ENCODE measurements around the gene PTPRCAP. TPM values are rescaled to one million over a fixed set of nuclear protein-coding genes. Genes with fewer than 3 reads are reported as not detected.
A peak's percentile ranks its signal among the peaks of the same experiment; 100 is the strongest.

The PTPRCAP gene
- total RNA-seq, 1 experiment from 2014 or later: 0.56 TPM

DNA sequence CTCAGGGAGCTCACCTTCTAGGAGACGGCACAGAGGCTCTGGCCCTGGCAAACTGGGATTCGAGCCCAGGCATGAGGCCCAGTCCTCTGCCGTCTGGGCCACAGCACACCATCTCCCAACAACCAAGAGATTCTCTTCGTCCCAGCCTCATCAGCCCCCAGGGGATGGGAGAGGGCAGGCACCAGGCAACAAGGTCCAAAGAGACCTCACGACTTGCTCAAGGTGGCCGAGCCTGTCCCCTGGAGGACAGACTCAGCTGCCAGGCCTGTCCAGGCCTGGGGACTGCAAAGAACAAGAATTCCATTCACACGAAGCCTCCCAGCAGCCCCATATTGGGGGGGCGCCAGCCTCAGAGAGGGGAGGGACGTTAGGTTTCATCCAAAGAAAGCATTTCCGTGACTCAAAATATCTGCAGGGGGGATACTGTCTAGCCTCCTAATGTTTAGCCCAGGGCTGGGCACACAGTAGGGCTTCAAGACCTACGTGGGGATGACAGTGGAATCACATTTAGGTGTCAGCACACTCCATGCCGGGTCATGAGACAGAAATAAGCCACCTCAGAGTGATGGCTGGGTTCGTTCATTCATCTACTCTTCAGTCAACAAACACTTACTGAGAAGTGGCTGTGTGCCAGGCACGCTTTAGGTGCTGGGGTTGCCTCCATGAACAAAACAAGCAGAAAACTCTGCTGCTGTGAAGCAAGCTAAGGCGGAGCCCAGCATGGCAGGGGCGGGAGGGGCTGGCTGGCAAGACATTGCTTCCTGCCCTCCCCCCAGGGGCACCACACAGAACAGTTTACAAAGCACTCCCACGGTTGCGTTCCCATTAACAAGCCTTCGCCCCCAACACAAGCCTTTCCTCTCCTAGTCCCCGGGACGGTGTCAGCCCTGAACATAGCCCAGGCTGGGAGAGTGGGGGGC lies 20.8 kb downstream of the PTPRCAP start:
- Histone ChIP-seq H3K27ac (ENCODE audit: low read depth, low read length, poor library complexity, severe bottlenecking) (peak overlapping the region; percentile 27), H3K9me3 (ENCODE audit: low read depth, low read length, poor library complexity, severe bottlenecking) (no peaks in the 10 kb centered on the region), H3K36me3 (ENCODE audit: insufficient read depth, low read length, poor library complexity, severe bottlenecking) (no peaks in the 10 kb centered on the region), H3K27me3 (replicated peaks; ENCODE audit: insufficient read depth, low read depth, low read length, poor library complexity) (no peaks in the 10 kb centered on the region), H3K4me1 (ENCODE audit: insufficient read depth, low read length, poor library complexity, severe bottlenecking) (peaks cover 36% of the 10 kb centered on the region), H3K4me3 (ENCODE audit: low read depth, low read length, poor library complexity, severe bottlenecking) (no peak overlapping the region)
- ChIA-PET CTCF (interaction anchor here (1.0 kb wide), 1 partner anchor 15 kb away, joined by 4 read pairs; the partner anchor contains the start of gene PPP1CA), POLR2A (ENCODE audit: low non-redundant PET) (no interaction called here)
- BruUV-seq (replicated peaks): no TSS peak
- peak; percentile 92 for DNase-seq (ENCODE audit: low spot score)
- intact Hi-C loops (cut with micrococcal nuclease; ENCODE audit: unreplicated experiment): no loop called here
- TF ChIP-seq EZH2 (IDR thresholded peaks at IDR 0.05; ENCODE audit: borderline replicate concordance, low read depth, low read length, poor library complexity, severe bottlenecking): no peak
- TF ChIP-seq, protein P1, sequence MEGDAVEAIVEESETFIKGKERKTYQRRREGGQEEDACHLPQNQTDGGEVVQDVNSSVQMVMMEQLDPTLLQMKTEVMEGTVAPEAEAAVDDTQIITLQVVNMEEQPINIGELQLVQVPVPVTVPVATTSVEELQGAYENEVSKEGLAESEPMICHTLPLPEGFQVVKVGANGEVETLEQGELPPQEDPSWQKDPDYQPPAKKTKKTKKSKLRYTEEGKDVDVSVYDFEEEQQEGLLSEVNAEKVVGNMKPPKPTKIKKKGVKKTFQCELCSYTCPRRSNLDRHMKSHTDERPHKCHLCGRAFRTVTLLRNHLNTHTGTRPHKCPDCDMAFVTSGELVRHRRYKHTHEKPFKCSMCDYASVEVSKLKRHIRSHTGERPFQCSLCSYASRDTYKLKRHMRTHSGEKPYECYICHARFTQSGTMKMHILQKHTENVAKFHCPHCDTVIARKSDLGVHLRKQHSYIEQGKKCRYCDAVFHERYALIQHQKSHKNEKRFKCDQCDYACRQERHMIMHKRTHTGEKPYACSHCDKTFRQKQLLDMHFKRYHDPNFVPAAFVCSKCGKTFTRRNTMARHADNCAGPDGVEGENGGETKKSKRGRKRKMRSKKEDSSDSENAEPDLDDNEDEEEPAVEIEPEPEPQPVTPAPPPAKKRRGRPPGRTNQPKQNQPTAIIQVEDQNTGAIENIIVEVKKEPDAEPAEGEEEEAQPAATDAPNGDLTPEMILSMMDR (conservative IDR thresholded peaks at IDR 0.05; ENCODE audit: low read depth, low read length): no peak

GRCh38 chr11:67415501-67416304 lies 21.8 kb downstream of the PTPRCAP start, which contains the start of gene CARNS1:
CARNS1 (plus strand) TSS chr11:67415678; CDS start chr11:67416200, 522 bp downstream.
- ChIA-PET POLR2A (ENCODE audit: low non-redundant PET) (no interaction called here), CTCF (no interaction called here)
- TF ChIP-seq, protein P1 (conservative IDR thresholded peaks at IDR 0.05; ENCODE audit: low read depth, low read length): no peak
- TF ChIP-seq EZH2 (IDR thresholded peaks at IDR 0.05; ENCODE audit: borderline replicate concordance, low read depth, low read length, poor library complexity, severe bottlenecking): no peak
- Histone ChIP-seq H3K4me1 (ENCODE audit: insufficient read depth, low read length, poor library complexity, severe bottlenecking) (peaks cover 36% of the 10 kb centered on the region), H3K36me3 (ENCODE audit: insufficient read depth, low read length, poor library complexity, severe bottlenecking) (no peaks in the 10 kb centered on the region), H3K4me3 (ENCODE audit: low read depth, low read length, poor library complexity, severe bottlenecking) (peak within 1 kb of the TSS; percentile 37), H3K27me3 (replicated peaks; ENCODE audit: insufficient read depth, low read depth, low read length, poor library complexity) (no peaks in the 10 kb centered on the region), H3K9me3 (ENCODE audit: low read depth, low read length, poor library complexity, severe bottlenecking) (no peaks in the 10 kb centered on the region), H3K27ac (ENCODE audit: low read depth, low read length, poor library complexity, severe bottlenecking) (no peak within 1 kb of the TSS)
- DNase-seq (ENCODE audit: low spot score): no peak
- intact Hi-C loops (cut with micrococcal nuclease; ENCODE audit: unreplicated experiment): no loop called here
- no TSS peak for BruUV-seq (replicated peaks)

DNA sequence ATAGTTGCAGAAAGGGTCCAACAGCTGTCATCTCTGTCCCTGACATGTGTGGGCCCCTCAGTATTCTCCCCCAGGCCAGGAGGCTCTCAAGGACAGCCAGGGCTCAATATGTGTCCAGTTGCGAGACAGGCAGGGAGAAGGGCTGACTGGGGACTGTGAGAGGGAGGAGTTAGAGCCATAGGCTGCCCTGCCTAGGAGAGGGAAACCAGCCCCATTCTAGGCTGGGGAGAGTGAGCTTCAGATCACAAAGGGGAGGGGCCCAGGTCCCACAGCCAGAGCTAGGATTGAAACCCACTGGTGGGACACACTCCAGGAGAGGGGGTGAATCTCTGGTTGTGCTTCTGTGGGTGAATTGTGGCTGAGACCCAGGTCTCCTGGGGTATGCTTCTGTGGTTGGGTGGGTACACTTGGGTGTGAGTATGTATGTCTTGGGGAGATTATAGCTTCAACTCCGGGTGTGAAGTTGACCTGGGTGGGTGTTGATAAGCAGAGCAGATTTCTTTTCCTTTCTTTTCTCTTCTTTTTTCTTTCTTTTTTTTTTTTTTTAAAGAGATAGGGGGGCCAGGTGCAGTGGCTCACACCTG lies 24.1 kb downstream of the PTPRCAP start:
- intact Hi-C loops (cut with micrococcal nuclease; ENCODE audit: unreplicated experiment): no loop called here
- TF ChIP-seq EZH2 (IDR thresholded peaks at IDR 0.05; ENCODE audit: borderline replicate concordance, low read depth, low read length, poor library complexity, severe bottlenecking): no peak
- TF ChIP-seq, protein P1 (conservative IDR thresholded peaks at IDR 0.05; ENCODE audit: low read depth, low read length): no peak
- no peaks in the 10 kb centered on the region for H3K27me3 ChIP-seq (replicated peaks; ENCODE audit: insufficient read depth, low read depth, low read length, poor library complexity)

More for the DNA sequence above, 24.1 kb downstream of the PTPRCAP start:
- ChIA-PET POLR2A (ENCODE audit: low non-redundant PET) (interaction anchor here (0.6 kb wide), 1 partner anchor 349 kb away, joined by 10 read pairs; no protein-coding TSS in a partner anchor), CTCF (interaction anchor here (1.2 kb wide), 1 partner anchor 12 kb away, joined by 5 read pairs; the partner anchor contains the start of gene PPP1CA)
- DNase-seq (ENCODE audit: low spot score): no peak
- Histone ChIP-seq H3K4me1 (ENCODE audit: insufficient read depth, low read length, poor library complexity, severe bottlenecking) (peaks cover 25% of the 10 kb centered on the region), H3K9me3 (ENCODE audit: low read depth, low read length, poor library complexity, severe bottlenecking) (no peaks in the 10 kb centered on the region), H3K27ac (ENCODE audit: low read depth, low read length, poor library complexity, severe bottlenecking) (no peak overlapping the region), H3K4me3 (ENCODE audit: low read depth, low read length, poor library complexity, severe bottlenecking) (no peak overlapping the region), H3K36me3 (ENCODE audit: insufficient read depth, low read length, poor library complexity, severe bottlenecking) (no peaks in the 10 kb centered on the region)
- no TSS peak for BruUV-seq (replicated peaks)
